Measurements from ENCODE around the gene TECPR2.

DNA sequence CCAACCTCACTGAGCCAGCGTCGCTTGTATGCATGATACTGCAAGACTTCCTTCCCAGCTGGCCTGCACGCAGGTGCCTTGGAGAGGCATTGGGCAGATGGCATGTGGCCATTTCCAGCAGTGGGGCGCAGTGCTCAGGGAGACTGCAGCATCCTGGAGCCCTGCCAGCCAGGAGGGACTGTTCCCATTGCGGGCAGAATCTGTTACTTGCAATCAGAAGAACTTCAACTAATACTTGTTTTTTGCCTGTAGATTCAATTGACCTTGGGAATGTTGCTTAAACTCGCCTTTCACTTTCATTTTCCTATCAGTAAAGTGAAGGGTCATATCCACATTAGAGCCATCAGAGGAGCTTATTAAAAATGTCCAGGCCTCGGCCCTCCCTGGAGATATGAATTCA, 117.0 kb downstream of the TECPR2 start:
- TF ChIP-seq POLR2A (IDR thresholded peaks at IDR 0.05; ENCODE audit: low read depth, low read length) (no peak), SPI1 (IDR thresholded peaks at IDR 0.05; ENCODE audit: low read depth, low read length) (no peak), POLR2AphosphoS5 (IDR thresholded peaks at IDR 0.05; ENCODE audit: low read depth, low read length) (no peak), TAF1 (IDR thresholded peaks at IDR 0.05; ENCODE audit: low read depth, low read length) (no peak)
